B cell (primary cell): ENCODE results near the gene SEC23B. TPM values are rescaled to one million over a fixed set of nuclear protein-coding genes. Genes with fewer than 3 reads are reported as not detected.

Source experiments
- ATAC-seq: fragments of 200-7000 bp; cut with Tn5 transposase; one replicate; pipeline ENCODE4 v1.10.0; 2021; ENCODE audit warnings: low read depth, mild to moderate bottlenecking, moderate number of reproducible peaks, moderate library complexity
- CTCF ChIA-PET: fragments of 350-600 bp; sonication (Branson Sonifier 250); formaldehyde crosslinking; loops from one replicate; lab custom pipeline; 2021; ENCODE audit warnings: antibody characterized with exemption, inconsistent platforms; lab: Charles Lee
- POLR2A ChIA-PET: fragments of 350-600 bp; sonication (Branson Sonifier 250); formaldehyde crosslinking; loops from one replicate; lab custom pipeline; 2021; ENCODE audit warnings: antibody characterized with exemption; lab: Charles Lee
- DNase-seq: peaks from one replicate; pipeline ENCODE4 v3.0.0; 2013
- H2AFZ ChIP-seq: 2 replicates; pipeline ENCODE4 v1.6.1; 2012; ENCODE audit warnings: mild to moderate bottlenecking, low read depth, low read length; ENCODE audit not compliant: insufficient read depth, poor library complexity, severe bottlenecking
- H3K27ac ChIP-seq, 2 donors: 1 replicate in 1 of 2; 2 replicates in 1 of 2; pipeline ENCODE4 v1.5.1; 2012 to 2013; ENCODE audit warnings: low read length in 2 of 2, mild to moderate bottlenecking in 2 of 2, moderate library complexity in 1 of 2
- H3K27me3 ChIP-seq, 4 experiments: fragments of 200-600 bp in 1 of 4; sonication (generic) in 1 of 4; replicated peaks in 1 of 4; 1 replicate in 2 of 4; 2 replicates in 2 of 4; pipeline versions ENCODE4 v1.6.1 to v1.7.0; 2013 to 2016; ENCODE audit warnings: low read length in 3 of 4, mild to moderate bottlenecking in 2 of 4, mixed read lengths in 1 of 4, moderate library complexity in 1 of 4; ENCODE audit not compliant: insufficient read depth in 4 of 4, control insufficient read depth in 3 of 4; ENCODE audit errors: control extremely low read depth in 1 of 4
- H3K36me3 ChIP-seq, 2 experiments: replicated peaks in 1 of 2; 1 replicate in 1 of 2; 2 replicates in 1 of 2; pipeline versions ENCODE4 v1.6.1 to v1.7.1; 2013; ENCODE audit warnings: low read length in 1 of 2; ENCODE audit not compliant: insufficient read depth in 2 of 2, control insufficient read depth in 1 of 2; ENCODE audit errors: control extremely low read depth in 1 of 2, extremely low read depth in 1 of 2
- H3K4me1 ChIP-seq, 2 donors: fragments of 200-600 bp in 1 of 2; sonication (generic) in 1 of 2; 1 replicate in 1 of 2; 2 replicates in 1 of 2; pipeline versions ENCODE4 v1.5.1 to v1.6.1; 2013 to 2017; ENCODE audit warnings: low read length in 2 of 2; ENCODE audit not compliant: control insufficient read depth in 2 of 2, insufficient read depth in 2 of 2
- H3K4me2 ChIP-seq: replicated peaks from 2 replicates; pipeline ENCODE3; 2012; ENCODE audit warnings: mild to moderate bottlenecking, low read depth, low read length; ENCODE audit not compliant: poor library complexity, severe bottlenecking
- H3K4me3 ChIP-seq, 5 experiments: fragments of 200-600 bp in 1 of 5; sonication (generic) in 1 of 5; 1 replicate in 3 of 5; 2 replicates in 2 of 5; pipeline versions ENCODE4 v1.5.1 to v1.7.0; 2011 to 2016; ENCODE audit warnings: low read length in 4 of 5, mild to moderate bottlenecking in 4 of 5, low read depth in 2 of 5, control low read depth in 1 of 5, moderate library complexity in 1 of 5; ENCODE audit not compliant: insufficient read depth in 1 of 5; ENCODE audit errors: control extremely low read depth in 1 of 5, extremely low read depth in 1 of 5
- H3K79me2 ChIP-seq: fragments of 200-600 bp; sonication (generic); one replicate; pipeline ENCODE4 v1.6.0; 2016; ENCODE audit warnings: low read length; ENCODE audit not compliant: control insufficient read depth, insufficient read depth
- H3K9ac ChIP-seq: fragments of 200-600 bp; sonication (generic); 2 replicates; pipeline ENCODE4 v1.6.1; 2017; ENCODE audit warnings: mild to moderate bottlenecking, low read length, moderate library complexity
- H3K9me3 ChIP-seq, 3 donors: one replicate each; pipeline versions ENCODE4 v1.6.1 to v1.7.1; 2013; ENCODE audit warnings: low read length in 2 of 3; ENCODE audit not compliant: control insufficient read depth in 2 of 3, insufficient read depth in 1 of 3; ENCODE audit errors: control extremely low read depth in 1 of 3
- H4K20me1 ChIP-seq: 2 replicates; pipeline ENCODE4 v1.6.0; 2012; ENCODE audit warnings: mild to moderate bottlenecking, low read length; ENCODE audit not compliant: insufficient read depth, control insufficient read depth, poor library complexity, severe bottlenecking
- H3K27ac Mint-ChIP-seq: one replicate; pipeline ENCODE4 v1.8.0; 2021; ENCODE audit warnings: mixed read lengths
- H3K27me3 Mint-ChIP-seq: one replicate; pipeline ENCODE4 v1.8.0; 2021; ENCODE audit warnings: mixed read lengths
- H3K4me1 Mint-ChIP-seq: one replicate; pipeline ENCODE4 v1.8.0; 2021; ENCODE audit warnings: mixed read lengths
- H3K4me3 Mint-ChIP-seq: one replicate; pipeline ENCODE4 v1.8.0; 2021; ENCODE audit warnings: mixed read lengths
- H3K9me3 Mint-ChIP-seq: one replicate; pipeline ENCODE4 v1.8.0; 2022; ENCODE audit warnings: mixed read lengths; ENCODE audit not compliant: insufficient read depth
- EZH2 ChIP-seq: IDR thresholded peaks from 2 replicates; pipeline ENCODE4 v1.6.1; 2012; ENCODE audit warnings: borderline replicate concordance, low read depth, mild to moderate bottlenecking, moderate library complexity, low read length; ENCODE audit not compliant: insufficient read depth, poor library complexity, severe bottlenecking
- WGBS: methylation state at CpG from one replicate; pipeline ENCODE4 v1.1.5; 2013; ENCODE audit warnings: missing lambda C conversion rate; ENCODE audit not compliant: insufficient coverage; 5-methylcytosine and 5-hydroxymethylcytosine counted together
- intact Hi-C: fragments of 100-400 bp; cut with micrococcal nuclease; formaldehyde crosslinking; loops from one replicate; pipeline ENCODE4 v1.10.0; 2022
- polyA plus RNA-seq: library from polyadenylated mRNA; depleted of rRNA; stranded (reverse); fragments of >200 nt; gene quantifications from 2 replicates; pipeline ENCODE4 v1.2.3, GENCODE V29; 2012
- total RNA-seq, 2 donors: library from RNA; stranded (reverse); fragments of 120-200 nt in 1 of 2; gene quantifications; 1 replicate in 1 of 2; 2 replicates in 1 of 2; pipeline versions ENCODE4 v1.2.3 to v1.2.4, GENCODE V29; 2013 to 2022
- TF ChIP-seq, protein P1 (sequence below): fragments of 200-600 bp; IDR thresholded peaks from one replicate; pipeline ENCODE4 v1.8.0; 2022; ENCODE audit warnings: antibody characterized with exemption, mild to moderate bottlenecking

Gene SEC23B
- total and polyA plus RNA-seq, 2 donors (not counting 1 experiment from before 2014, with no cell fraction given), result 19.5 to 39.4 TPM

DNA sequence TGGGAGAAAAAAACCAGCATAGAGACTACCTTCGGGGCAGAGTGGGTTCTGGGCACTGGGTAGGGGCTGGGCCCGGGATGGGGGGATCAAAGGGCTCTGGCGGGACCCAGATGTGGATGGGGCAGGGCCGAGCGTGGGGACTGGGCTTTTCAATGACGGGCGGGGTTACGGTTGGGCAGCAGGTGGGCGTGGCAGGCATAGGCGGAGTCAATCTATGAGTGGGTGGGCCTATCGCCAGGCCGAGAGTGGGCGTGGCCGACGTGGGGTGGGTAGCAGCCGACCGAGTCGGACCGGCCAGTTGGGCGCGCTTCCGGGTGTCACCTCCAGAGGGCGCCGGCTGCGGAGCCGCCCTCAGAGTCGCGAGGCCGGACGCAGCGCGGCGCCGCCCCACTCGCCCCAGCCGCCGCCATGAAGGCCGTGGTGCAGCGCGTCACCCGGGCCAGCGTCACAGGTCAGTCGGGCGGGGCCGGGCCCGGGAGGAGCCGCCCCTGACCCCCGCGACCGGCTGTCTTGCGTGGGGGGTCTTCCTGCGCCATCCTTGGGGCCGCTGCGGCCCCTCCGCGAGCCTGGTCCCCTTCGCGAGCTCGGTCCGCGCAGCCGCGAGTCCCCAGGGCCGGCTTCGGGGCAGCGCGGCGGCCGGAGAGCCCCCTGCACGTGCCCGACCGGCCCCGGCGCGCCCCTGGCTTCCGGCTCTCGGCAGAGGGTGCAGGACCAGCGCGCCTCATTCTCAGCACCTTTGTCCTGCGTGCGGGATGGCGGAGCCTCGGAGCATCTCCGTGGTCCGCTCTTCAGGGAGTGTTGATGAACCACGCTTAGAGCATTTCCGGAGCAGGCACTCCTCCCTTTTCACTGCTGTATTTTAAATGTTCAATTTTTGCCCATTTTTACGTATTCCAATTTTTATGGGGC is 80.2 kb downstream of the SEC23B start, which contains the start of gene DTD1:
DTD1 (plus strand) TSS at position 390 of the 909 bp plus-strand sequence; CDS start at position 409, 19 bp downstream.
- Mint-ChIP-seq H3K27me3 (peaks cover 8% of the 10 kb centered on the region), H3K27ac (peak within 1 kb of the TSS; percentile 86), H3K9me3 (no peaks in the 10 kb centered on the region), H3K4me3 (peak within 1 kb of the TSS; percentile 94), H3K4me1 (peaks cover 23% of the 10 kb centered on the region)
- H3K4me3 ChIP-seq, result peak within 1 kb of the TSS; percentile 47 to 77 (median 73)
- H3K4me2 ChIP-seq, result peak within 1 kb of the TSS; percentile 93
- peak within 1 kb of the TSS; percentile 78 for H3K9ac ChIP-seq
- no peaks in the 10 kb centered on the region for H3K79me2 ChIP-seq
- peaks cover 17% of the 10 kb centered on the region in 2 donors for H3K4me1 ChIP-seq
- peak within 1 kb of the TSS; percentile 95 for H2AFZ ChIP-seq
- H3K36me3 ChIP-seq, result no peaks in the 10 kb centered on the region
- H4K20me1 ChIP-seq, result no peaks in the 10 kb centered on the region
- under 1% methylated on average over 85 of the region's 88 CpGs for WGBS
- no peaks in the 10 kb centered on the region for H3K9me3 ChIP-seq
- H3K27me3 ChIP-seq, result peaks cover 0 to 10% (median 2%) of the 10 kb centered on the region in 4 experiments
- intact Hi-C loops, result loop anchor here (1.0 to 5.0 kb wide), 7 partner anchors 21 to 451 kb away; partner anchors contain the start of genes DZANK1, KAT14, PET117 and POLR3F
- H3K27ac ChIP-seq, result peak within 1 kb of the TSS; percentile 44 to 58
- peak; percentile 89 for DNase-seq
- peak; percentile 96 for ATAC-seq
- ChIA-PET CTCF (interaction anchor here (1.0 kb wide), 1 partner anchor 80 kb away, joined by 3 read pairs; the partner anchor contains the start of gene SEC23B), POLR2A (interaction anchor here (0.7 to 1.3 kb wide), 3 partner anchors 21 to 91 kb away, joined by 3 to 8 read pairs (median 4); partner anchors contain the start of genes RBBP9, SEC23B and SMIM26)
- TF ChIP-seq, protein P1, sequence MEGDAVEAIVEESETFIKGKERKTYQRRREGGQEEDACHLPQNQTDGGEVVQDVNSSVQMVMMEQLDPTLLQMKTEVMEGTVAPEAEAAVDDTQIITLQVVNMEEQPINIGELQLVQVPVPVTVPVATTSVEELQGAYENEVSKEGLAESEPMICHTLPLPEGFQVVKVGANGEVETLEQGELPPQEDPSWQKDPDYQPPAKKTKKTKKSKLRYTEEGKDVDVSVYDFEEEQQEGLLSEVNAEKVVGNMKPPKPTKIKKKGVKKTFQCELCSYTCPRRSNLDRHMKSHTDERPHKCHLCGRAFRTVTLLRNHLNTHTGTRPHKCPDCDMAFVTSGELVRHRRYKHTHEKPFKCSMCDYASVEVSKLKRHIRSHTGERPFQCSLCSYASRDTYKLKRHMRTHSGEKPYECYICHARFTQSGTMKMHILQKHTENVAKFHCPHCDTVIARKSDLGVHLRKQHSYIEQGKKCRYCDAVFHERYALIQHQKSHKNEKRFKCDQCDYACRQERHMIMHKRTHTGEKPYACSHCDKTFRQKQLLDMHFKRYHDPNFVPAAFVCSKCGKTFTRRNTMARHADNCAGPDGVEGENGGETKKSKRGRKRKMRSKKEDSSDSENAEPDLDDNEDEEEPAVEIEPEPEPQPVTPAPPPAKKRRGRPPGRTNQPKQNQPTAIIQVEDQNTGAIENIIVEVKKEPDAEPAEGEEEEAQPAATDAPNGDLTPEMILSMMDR, result peak; percentile 68
- no peak for TF ChIP-seq EZH2
